Measurements from ENCODE around the gene DOCK8. TPM values are rescaled to one million over a fixed set of nuclear protein-coding genes. Genes with fewer than 3 reads are reported as not detected.

The DOCK8 gene
- total RNA-seq, 1 experiment from 2014 or later, result 1.4 TPM

- Mint-ChIP-seq H3K27ac (peak overlapping the region; percentile 49 to 96 (median 91); a peak in 6 of 7 replicates), H3K36me3 (ENCODE audit: insufficient read depth in 1 of 3, low read depth in 3 of 3) (peaks cover 11 to 17% (median 13%) of the 10 kb centered on the region in 3 experiments; a peak in 6 of 7 replicates), H3K4me1 (peaks cover 21 to 32% of the 10 kb centered on the region in 2 experiments), H3K27me3 (ENCODE audit: low read depth) (no peaks in the 10 kb centered on the region), H3K9me3 (no peaks in the 10 kb centered on the region), H3K4me3 (peak overlapping the region; percentile 87 to 94)
- H2BK12ac ChIP-seq (ENCODE audit: insufficient read length, low read depth, low read length), result no peak overlapping the region
- H2BK15ac ChIP-seq (ENCODE audit: low read depth, low read length), result no peak overlapping the region
- H3K4me2 ChIP-seq (ENCODE audit: insufficient read depth, insufficient read length, low read length), result peak overlapping the region; percentile 89
- WGBS (ENCODE audit: extremely low coverage, insufficient read length, low lambda C conversion rate), result no CpG with 5 or more reads among the region's 9 CpGs
- H3K4me1 ChIP-seq (ENCODE audit: insufficient read depth, low read length), result no peaks in the 10 kb centered on the region; the same call in 1 of the 2 replicates
- H3K23ac ChIP-seq (ENCODE audit: insufficient read length, low read depth, low read length), result no peak overlapping the region
- no peak for DNase-seq
- no peak overlapping the region for H2AK5ac ChIP-seq (ENCODE audit: insufficient read length, low read length)
- no peaks in the 10 kb centered on the region for H4K20me1 ChIP-seq (ENCODE audit: control insufficient read depth, insufficient read depth, insufficient read length)
- H4K8ac ChIP-seq (replicated peaks; ENCODE audit: insufficient read length, low read depth, low read length), result no peak overlapping the region
- H3K9ac ChIP-seq (ENCODE audit: extremely low read depth, insufficient read length, low read length), result peak overlapping the region; percentile 55
- H3K27me3 ChIP-seq (ENCODE audit: insufficient read depth, low read length), result no peaks in the 10 kb centered on the region
- H3K14ac ChIP-seq (ENCODE audit: insufficient read depth, low read length), result peak overlapping the region; percentile 51; the same call in 1 of the 2 replicates
- H3K18ac ChIP-seq (ENCODE audit: insufficient read length, low read depth, low read length), result peak overlapping the region; percentile 32
- H2BK5ac ChIP-seq (ENCODE audit: insufficient read length, low read length), result no peak overlapping the region
- no peak overlapping the region for H2BK120ac ChIP-seq (ENCODE audit: low read depth, low read length, poor library complexity, severe bottlenecking)
- H4K91ac ChIP-seq (ENCODE audit: insufficient read length, low read depth, low read length), result no peak overlapping the region
- no peaks in the 10 kb centered on the region for H3K9me3 ChIP-seq (ENCODE audit: control insufficient read depth, low read depth, low read length)
- no peaks in the 10 kb centered on the region for H3K79me1 ChIP-seq (ENCODE audit: insufficient read depth, low read depth, low read length, poor library complexity, severe bottlenecking)
- peaks cover 8% of the 10 kb centered on the region for H3K23me2 ChIP-seq (ENCODE audit: insufficient read length, low read depth, low read length, poor library complexity, severe bottlenecking)
- no peak overlapping the region for H4K5ac ChIP-seq (ENCODE audit: insufficient read length, low read depth, low read length)
- H3K79me2 ChIP-seq (ENCODE audit: insufficient read depth, low read length), result no peaks in the 10 kb centered on the region
- H3K56ac ChIP-seq (ENCODE audit: insufficient read length, low read depth, low read length), result peak overlapping the region; percentile 2
- no peak overlapping the region for H2AFZ ChIP-seq (ENCODE audit: low read length)
- no peak overlapping the region for H3K4ac ChIP-seq (ENCODE audit: low read depth, low read length)
- H2BK20ac ChIP-seq (ENCODE audit: low read depth, low read length, poor library complexity, severe bottlenecking), result no peak overlapping the region
- H3K27ac ChIP-seq (ENCODE audit: insufficient read length, low read depth, low read length), result no peak overlapping the region
- H3T11ph ChIP-seq (ENCODE audit: low read length), result no peak overlapping the region
- no peak for TF ChIP-seq CTCF (conservative IDR thresholded peaks at IDR 0.05)
These were observed 256.0 kb downstream of the DOCK8 start for GRCh38 chr9:470552-471194.
